Mesenchymal stem cell (in vitro differentiated cells and primary cell): ENCODE data around the gene CR1L.
"Not testable (repeated sequence)": the region's sequence is repeated elsewhere in the genome, so short reads cannot be mapped to it uniquely, and the experiment has no call there.

Source experiments
- DNase-seq: peaks from one replicate; pipeline ENCODE4 v3.0.0-alpha.2; 2013
- H2AFZ ChIP-seq: one replicate; pipeline ENCODE4 v1.6.1; 2013; ENCODE audit warnings: low read depth, mild to moderate bottlenecking, control low read depth, inconsistent platforms, low read length, moderate library complexity
- H2AK5ac ChIP-seq: 2 replicates; pipeline ENCODE4 v1.6.1; 2013; ENCODE audit warnings: low read length, moderate library complexity, mild to moderate bottlenecking, inconsistent platforms; ENCODE audit not compliant: severe bottlenecking
- H2BK120ac ChIP-seq: one replicate; pipeline ENCODE4 v1.6.1; 2013; ENCODE audit warnings: low read depth, mild to moderate bottlenecking, inconsistent platforms, low read length, moderate library complexity
- H2BK12ac ChIP-seq, 2 experiments: one replicate each; pipeline ENCODE4 v1.6.1; 2013; ENCODE audit warnings: inconsistent platforms in 2 of 2, low read length in 2 of 2, mild to moderate bottlenecking in 2 of 2, moderate library complexity in 2 of 2, control low read depth in 1 of 2
- H2BK15ac ChIP-seq: one replicate; pipeline ENCODE4 v1.6.1; 2013; ENCODE audit warnings: mild to moderate bottlenecking, low read depth, inconsistent platforms; ENCODE audit not compliant: poor library complexity, severe bottlenecking
- H2BK5ac ChIP-seq: 2 replicates; pipeline ENCODE4 v1.6.1; 2013; ENCODE audit warnings: low read depth, mild to moderate bottlenecking, low read length, control low read depth, inconsistent platforms; ENCODE audit not compliant: poor library complexity, severe bottlenecking
- H3K14ac ChIP-seq, 2 experiments: one replicate each; pipeline ENCODE4 v1.6.1; 2013; ENCODE audit warnings: inconsistent platforms in 2 of 2, low read length in 2 of 2, control low read depth in 1 of 2, mild to moderate bottlenecking in 1 of 2, moderate library complexity in 1 of 2
- H3K18ac ChIP-seq, 2 experiments: one replicate each; pipeline ENCODE4 v1.6.1; 2013; ENCODE audit warnings: inconsistent platforms in 2 of 2, low read length in 2 of 2, control low read depth in 1 of 2, low read depth in 1 of 2, mild to moderate bottlenecking in 1 of 2
- H3K23ac ChIP-seq, 2 experiments: one replicate each; pipeline ENCODE4 v1.6.1; 2013; ENCODE audit warnings: inconsistent platforms in 2 of 2, low read length in 2 of 2, mild to moderate bottlenecking in 2 of 2, moderate library complexity in 2 of 2, control low read depth in 1 of 2
- H3K27ac ChIP-seq: 2 replicates; pipeline ENCODE4 v1.5.1; 2013; ENCODE audit warnings: mild to moderate bottlenecking, moderate library complexity, low read length, control low read depth, inconsistent platforms; ENCODE audit not compliant: poor library complexity, severe bottlenecking
- H3K27me3 ChIP-seq, 2 experiments: 2 replicates each; pipeline versions ENCODE4 v1.6.1 to v1.7.0; 2013; ENCODE audit warnings: low read length in 2 of 2, mild to moderate bottlenecking in 2 of 2, moderate library complexity in 2 of 2, control low read depth in 1 of 2, inconsistent platforms in 1 of 2; ENCODE audit not compliant: control insufficient read depth in 1 of 2, insufficient read depth in 1 of 2
- H3K36me3 ChIP-seq, 2 experiments: 2 replicates each; pipeline versions ENCODE4 v1.6.1 to v1.7.0; 2013; ENCODE audit warnings: low read length in 2 of 2, control low read depth in 1 of 2, inconsistent platforms in 1 of 2, low read depth in 1 of 2, mild to moderate bottlenecking in 1 of 2; ENCODE audit not compliant: insufficient read depth in 2 of 2, control insufficient read depth in 1 of 2
- H3K4ac ChIP-seq, 2 experiments: one replicate each; pipeline ENCODE4 v1.6.1; 2013; ENCODE audit warnings: inconsistent platforms in 2 of 2, low read length in 2 of 2, mild to moderate bottlenecking in 2 of 2, moderate library complexity in 2 of 2, control low read depth in 1 of 2, low read depth in 1 of 2
- H3K4me1 ChIP-seq: 2 replicates; pipeline ENCODE4 v1.6.1; 2013; ENCODE audit warnings: low read depth, low read length, control low read depth; ENCODE audit not compliant: control insufficient read depth, insufficient read depth
- H3K4me2 ChIP-seq: 2 replicates; pipeline ENCODE4 v1.6.1; 2013; ENCODE audit warnings: low read length, mild to moderate bottlenecking, inconsistent platforms; ENCODE audit not compliant: poor library complexity, severe bottlenecking
- H3K4me3 ChIP-seq, 2 experiments: 2 replicates each; pipeline versions ENCODE4 v1.5.1 to v1.7.0; 2013; ENCODE audit warnings: low read length in 2 of 2, mild to moderate bottlenecking in 2 of 2, control low read depth in 1 of 2, low read depth in 1 of 2; ENCODE audit not compliant: insufficient read depth in 1 of 2
- H3K79me1 ChIP-seq: replicated peaks from 2 replicates; pipeline ENCODE4 v1.6.1; 2013; ENCODE audit warnings: mild to moderate bottlenecking, control low read depth, low read length, inconsistent platforms; ENCODE audit not compliant: poor library complexity, severe bottlenecking
- H3K9ac ChIP-seq: 2 replicates; pipeline ENCODE4 v1.7.0; 2013; ENCODE audit warnings: mild to moderate bottlenecking, low read length, moderate library complexity
- H3K9me3 ChIP-seq: 2 replicates; pipeline ENCODE4 v1.7.0; 2013; ENCODE audit warnings: mild to moderate bottlenecking, low read length; ENCODE audit not compliant: control insufficient read depth
- H4K8ac ChIP-seq: one replicate; pipeline ENCODE4 v1.6.1; 2013; ENCODE audit warnings: inconsistent platforms, mild to moderate bottlenecking, low read length, moderate library complexity
- H4K91ac ChIP-seq: one replicate; pipeline ENCODE4 v1.6.1; 2013; ENCODE audit warnings: mild to moderate bottlenecking, low read length, inconsistent platforms
- WGBS: methylation state at CpG from one replicate; pipeline ENCODE4 v1.1.7; 2013; ENCODE audit warnings: mixed read lengths; 5-methylcytosine and 5-hydroxymethylcytosine counted together

The CR1L gene

GRCh38 chr1:207633226-207633625 lies 11.7 kb upstream of the CR1L start:
- no peak overlapping the region for H3K4me2 ChIP-seq
- H2AFZ ChIP-seq = no peak overlapping the region
- no peaks in the 10 kb centered on the region for H3K4me1 ChIP-seq
- H3K27me3 ChIP-seq = no peaks in the 10 kb centered on the region
- H3K4ac ChIP-seq = no peak overlapping the region
- H3K36me3 ChIP-seq = no peaks in the 10 kb centered on the region
- no peak overlapping the region for H4K91ac ChIP-seq
- H2BK120ac ChIP-seq = no peak overlapping the region
- H3K4me3 ChIP-seq = no peak overlapping the region
- no peaks in the 10 kb centered on the region for H3K9me3 ChIP-seq
- no peak overlapping the region for H2AK5ac ChIP-seq
- no peak overlapping the region for H2BK5ac ChIP-seq
- no peak overlapping the region for H3K27ac ChIP-seq
- no peak overlapping the region for H2BK12ac ChIP-seq
- DNase-seq = no peak
- no peak overlapping the region for H2BK15ac ChIP-seq
- no peak overlapping the region for H4K8ac ChIP-seq
- H3K79me1 ChIP-seq = no peaks in the 10 kb centered on the region
- no peak overlapping the region for H3K18ac ChIP-seq
- H3K23ac ChIP-seq = no peak overlapping the region
- no peak overlapping the region for H3K9ac ChIP-seq
- no peak overlapping the region for H3K14ac ChIP-seq

DNA sequence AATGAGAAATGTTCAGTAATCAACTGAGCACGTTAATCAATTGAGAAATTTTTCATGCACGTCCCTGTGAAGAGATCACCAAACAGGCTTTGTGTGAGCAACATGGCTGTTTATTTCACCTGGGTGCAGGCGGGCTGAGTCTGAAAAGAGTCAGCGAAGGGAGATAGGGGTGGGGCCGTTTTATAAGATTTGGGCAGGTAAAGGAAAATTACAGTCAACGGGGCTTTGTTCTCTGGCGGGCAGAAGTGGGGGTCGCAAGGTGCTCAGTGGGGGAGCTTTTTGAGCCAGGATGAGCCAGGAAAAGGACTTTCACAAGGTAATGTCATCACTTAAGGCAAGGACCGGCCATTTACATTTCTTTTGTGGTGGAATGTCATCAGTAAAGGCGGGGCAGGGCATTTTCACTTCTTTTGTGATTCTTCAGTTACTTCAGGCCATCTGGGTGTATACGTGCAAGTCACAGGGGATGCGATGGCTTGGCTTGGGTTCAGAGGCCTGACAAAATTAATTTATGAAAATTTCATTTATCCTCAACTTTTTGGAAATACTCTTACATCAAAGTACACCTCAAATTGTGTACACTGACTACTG lies 11.1 kb upstream of the CR1L start:
- not testable (repeated sequence) for H3K9me3 ChIP-seq, H3K4me2 ChIP-seq, H3K23ac ChIP-seq, H2AFZ ChIP-seq, H3K4me1 ChIP-seq, H3K79me1 ChIP-seq, H3K36me3 ChIP-seq, H2BK120ac ChIP-seq, H2BK5ac ChIP-seq, H2BK15ac ChIP-seq, H3K14ac ChIP-seq, H2AK5ac ChIP-seq, H3K27ac ChIP-seq, H2BK12ac ChIP-seq, H3K27me3 ChIP-seq, H4K8ac ChIP-seq, DNase-seq, H3K18ac ChIP-seq, H3K4ac ChIP-seq, H3K4me3 ChIP-seq, H3K9ac ChIP-seq, H4K91ac ChIP-seq
- 41% methylated on average over 12 of the region's 12 CpGs for WGBS

DNA sequence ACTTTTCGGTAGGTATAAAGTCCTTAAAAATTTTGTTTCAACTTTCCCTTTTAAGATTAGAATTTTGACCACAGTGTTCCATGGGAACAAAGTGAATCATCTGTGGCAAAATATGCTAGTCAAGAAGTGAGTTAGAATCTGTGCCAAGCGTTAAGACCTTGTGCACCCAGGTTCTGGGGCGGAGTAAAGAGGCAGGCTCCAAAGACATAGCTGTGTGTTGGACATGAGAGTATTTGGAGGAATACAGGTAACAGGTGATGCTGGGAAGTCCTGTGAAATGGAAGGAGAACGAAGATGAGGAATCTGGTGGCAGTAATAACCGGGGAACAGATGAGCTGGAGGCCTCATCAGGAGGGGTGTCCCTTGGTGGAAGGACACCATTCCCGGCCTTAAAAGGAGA lies 10.6 kb upstream of the CR1L start:
- not testable (repeated sequence) for H3K14ac ChIP-seq, H3K4ac ChIP-seq

GRCh38 chr1:207635569-207636186 lies 9.3 kb upstream of the CR1L start:
- H3K4me2 ChIP-seq, H3K9ac ChIP-seq, H3K23ac ChIP-seq, H2BK120ac ChIP-seq, DNase-seq, H3K4me3 ChIP-seq, H2BK5ac ChIP-seq, H3K14ac ChIP-seq, H3K79me1 ChIP-seq, H4K8ac ChIP-seq, H3K4ac ChIP-seq, H3K27ac ChIP-seq, H4K91ac ChIP-seq, H2AFZ ChIP-seq, H2BK15ac ChIP-seq, H3K27me3 ChIP-seq, H3K9me3 ChIP-seq, H3K36me3 ChIP-seq, H3K4me1 ChIP-seq, H3K18ac ChIP-seq, H2AK5ac ChIP-seq, H2BK12ac ChIP-seq: not testable (repeated sequence)
- WGBS = 54% methylated on average over 7 of the region's 7 CpGs

More for the DNA sequence above, 10.6 kb upstream of the CR1L start:
- not testable (repeated sequence) for H2BK5ac ChIP-seq, H3K9me3 ChIP-seq, H3K27me3 ChIP-seq, H4K8ac ChIP-seq, H3K4me1 ChIP-seq, H3K23ac ChIP-seq, H3K4me2 ChIP-seq, H3K4me3 ChIP-seq, H2AFZ ChIP-seq, H2AK5ac ChIP-seq, H3K36me3 ChIP-seq, DNase-seq, H3K9ac ChIP-seq, H2BK15ac ChIP-seq, H3K27ac ChIP-seq, H3K18ac ChIP-seq, H2BK12ac ChIP-seq, H3K79me1 ChIP-seq, H2BK120ac ChIP-seq, H4K91ac ChIP-seq
- 58% methylated on average over 5 of the region's 6 CpGs for WGBS
